Activated CD8-positive, alpha-beta memory T cell treated with anti-CD3 and anti-CD28 coated beads, Interleukin-2, amount 50 U/mL, for 1 hour (primary cell): ENCODE data around the gene CCDC141.
"Not testable (repeated sequence)": the region's sequence is repeated elsewhere in the genome, so short reads cannot be mapped to it uniquely, and the experiment has no call there.

Experiments
- DNase-seq: peaks from one replicate; pipeline ENCODE4 v3.0.0-alpha.2; 2020; ENCODE audit errors: extremely low read depth

Gene CCDC141, protein sequence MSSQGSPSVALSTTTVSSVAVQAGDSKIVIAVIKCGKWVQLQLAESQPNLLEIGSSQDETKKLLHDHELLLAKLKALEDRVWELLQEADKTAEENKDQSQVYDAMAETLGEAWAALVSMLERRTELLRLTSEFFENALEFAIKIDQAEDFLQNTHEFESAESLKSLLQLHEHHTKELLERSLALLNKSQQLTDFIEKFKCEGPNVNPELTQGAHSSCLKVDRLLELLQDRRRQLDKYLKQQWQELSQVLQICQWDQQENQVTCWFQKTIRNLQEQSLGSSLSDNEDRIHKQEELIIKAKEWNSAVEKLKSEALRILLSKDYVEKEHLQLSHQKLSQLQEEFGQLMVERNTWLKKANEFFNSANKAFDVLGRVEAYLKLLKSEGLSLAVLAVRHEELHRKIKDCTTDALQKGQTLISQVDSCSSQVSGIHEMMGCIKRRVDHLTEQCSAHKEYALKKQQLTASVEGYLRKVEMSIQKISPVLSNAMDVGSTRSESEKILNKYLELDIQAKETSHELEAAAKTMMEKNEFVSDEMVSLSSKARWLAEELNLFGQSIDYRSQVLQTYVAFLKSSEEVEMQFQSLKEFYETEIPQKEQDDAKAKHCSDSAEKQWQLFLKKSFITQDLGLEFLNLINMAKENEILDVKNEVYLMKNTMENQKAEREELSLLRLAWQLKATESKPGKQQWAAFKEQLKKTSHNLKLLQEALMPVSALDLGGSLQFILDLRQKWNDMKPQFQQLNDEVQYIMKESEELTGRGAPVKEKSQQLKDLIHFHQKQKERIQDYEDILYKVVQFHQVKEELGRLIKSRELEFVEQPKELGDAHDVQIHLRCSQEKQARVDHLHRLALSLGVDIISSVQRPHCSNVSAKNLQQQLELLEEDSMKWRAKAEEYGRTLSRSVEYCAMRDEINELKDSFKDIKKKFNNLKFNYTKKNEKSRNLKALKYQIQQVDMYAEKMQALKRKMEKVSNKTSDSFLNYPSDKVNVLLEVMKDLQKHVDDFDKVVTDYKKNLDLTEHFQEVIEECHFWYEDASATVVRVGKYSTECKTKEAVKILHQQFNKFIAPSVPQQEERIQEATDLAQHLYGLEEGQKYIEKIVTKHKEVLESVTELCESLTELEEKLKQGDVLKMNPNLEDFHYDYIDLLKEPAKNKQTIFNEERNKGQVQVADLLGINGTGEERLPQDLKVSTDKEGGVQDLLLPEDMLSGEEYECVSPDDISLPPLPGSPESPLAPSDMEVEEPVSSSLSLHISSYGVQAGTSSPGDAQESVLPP (N-terminal part only)

GRCh38 chr2:179049546-179050311, at the start of gene CCDC141:
CCDC141 (minus strand) TSS chr2:179050137; CDS start chr2:179049941, 196 bp downstream.
- DNase-seq, result no peak

GRCh38 chr2:179098080-179098689, 48.2 kb upstream of the CCDC141 start:
- DNase-seq, result no peak

DNA sequence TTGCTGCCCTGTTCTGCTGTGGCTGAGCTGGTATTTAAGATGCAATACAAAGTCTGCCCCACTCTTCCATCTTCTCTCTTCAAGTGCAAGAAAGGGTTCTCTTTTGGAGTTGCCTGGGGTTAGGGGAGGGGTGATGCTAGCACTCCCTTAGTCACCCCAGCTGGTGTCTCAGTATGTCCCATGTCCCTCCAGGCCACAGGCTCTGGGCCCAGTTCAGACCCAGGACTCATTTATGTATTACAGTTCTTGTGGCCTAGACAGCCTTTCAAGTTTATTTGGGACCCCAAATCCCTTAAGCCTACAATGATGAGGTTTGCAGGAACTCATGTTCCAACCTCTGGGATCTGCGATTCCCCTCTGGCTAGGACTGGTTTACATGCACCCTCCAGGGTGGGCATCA, 47.2 kb upstream of the CCDC141 start:
- no peak for DNase-seq

- DNase-seq, result no peak
Measured at GRCh38 chr2:179096090-179096489, 46.2 kb upstream of the CCDC141 start.

DNA sequence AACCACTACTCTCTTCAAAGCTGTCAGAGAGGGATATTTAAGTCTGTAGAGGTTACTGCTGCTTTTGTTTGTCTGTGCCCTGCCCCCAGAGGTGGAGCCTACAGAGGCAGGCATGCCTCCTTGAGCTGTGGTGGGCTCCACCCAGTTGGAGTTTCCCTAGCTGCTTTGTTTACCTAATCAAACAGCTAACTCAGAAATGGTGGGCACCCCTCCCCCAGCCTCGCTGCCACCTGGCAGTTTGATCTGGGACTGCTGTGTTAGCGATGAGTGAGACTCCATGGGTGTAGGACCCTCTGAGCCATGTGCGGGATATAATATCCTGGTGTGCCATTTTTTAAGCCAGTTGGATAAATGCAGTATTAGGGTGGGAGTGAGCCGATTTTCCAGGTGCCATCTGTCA, 43.0 kb upstream of the CCDC141 start:
- not testable (repeated sequence) for DNase-seq

GRCh38 chr2:179082697-179083096, 32.8 kb upstream of the CCDC141 start:
- DNase-seq, result no peak

- DNase-seq, result no peak
Measured at GRCh38 chr2:179081954-179082353, 32.0 kb upstream of the CCDC141 start.

- no peak for DNase-seq
Measured at GRCh38 chr2:179072527-179072926, 22.6 kb upstream of the CCDC141 start.

DNA sequence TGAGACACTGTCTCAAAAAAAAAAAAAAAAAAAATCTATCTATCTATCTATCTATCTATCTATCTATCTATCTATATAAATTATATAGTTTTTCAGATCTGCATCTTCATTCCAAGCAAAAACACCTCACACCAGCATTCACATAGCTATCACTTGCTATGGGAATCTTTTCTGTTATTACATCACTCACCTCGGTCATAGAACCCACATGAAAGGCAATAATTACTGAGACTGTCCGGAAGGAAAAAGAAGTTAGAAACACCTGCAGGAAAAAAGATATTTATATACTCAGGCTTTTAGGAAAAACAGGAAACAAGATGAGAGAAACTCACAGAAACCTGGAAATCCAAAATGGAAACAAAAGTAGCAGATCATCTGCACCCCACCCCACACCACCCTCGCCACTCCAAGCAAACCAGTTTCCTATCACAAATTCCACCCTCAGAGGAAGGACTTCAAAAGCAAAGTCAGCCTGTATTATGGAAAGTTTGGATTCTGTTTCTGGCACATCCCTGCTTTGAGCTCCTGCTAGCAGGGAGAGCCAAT, 21.9 kb upstream of the CCDC141 start:
- DNase-seq, result no peak

DNA sequence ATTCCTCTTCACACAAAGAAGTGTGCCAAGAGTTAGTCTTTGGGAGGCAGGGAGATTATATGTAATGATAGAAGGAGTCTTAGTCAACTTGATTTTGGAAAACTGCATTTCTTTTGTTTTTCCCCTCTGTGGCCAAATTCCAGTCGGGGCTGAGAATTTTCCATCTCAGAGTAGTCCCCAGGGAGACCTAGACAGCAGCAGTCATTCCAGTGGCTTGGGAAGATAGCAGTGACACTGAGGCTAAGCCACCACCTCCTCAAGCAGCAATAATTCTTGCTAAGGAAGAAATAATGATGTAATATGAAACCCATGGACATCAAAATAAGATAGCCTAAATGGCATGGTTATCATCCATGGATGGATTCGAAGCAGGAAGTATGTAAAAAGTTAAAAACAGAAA, 21.0 kb upstream of the CCDC141 start:
- no peak for DNase-seq

- no peak for DNase-seq
Measured at GRCh38 chr2:179069685-179070084, 19.7 kb upstream of the CCDC141 start.

- DNase-seq, result no peak
Measured at GRCh38 chr2:179068991-179069643, 19.2 kb upstream of the CCDC141 start.

GRCh38 chr2:179059026-179059700, 9.2 kb upstream of the CCDC141 start:
- DNase-seq, result no peak

- no peak for DNase-seq
Measured at GRCh38 chr2:179057737-179058136, 7.8 kb upstream of the CCDC141 start.

- not testable (repeated sequence) for DNase-seq
Measured at GRCh38 chr2:179053568-179053967, 3.6 kb upstream of the CCDC141 start.

DNA sequence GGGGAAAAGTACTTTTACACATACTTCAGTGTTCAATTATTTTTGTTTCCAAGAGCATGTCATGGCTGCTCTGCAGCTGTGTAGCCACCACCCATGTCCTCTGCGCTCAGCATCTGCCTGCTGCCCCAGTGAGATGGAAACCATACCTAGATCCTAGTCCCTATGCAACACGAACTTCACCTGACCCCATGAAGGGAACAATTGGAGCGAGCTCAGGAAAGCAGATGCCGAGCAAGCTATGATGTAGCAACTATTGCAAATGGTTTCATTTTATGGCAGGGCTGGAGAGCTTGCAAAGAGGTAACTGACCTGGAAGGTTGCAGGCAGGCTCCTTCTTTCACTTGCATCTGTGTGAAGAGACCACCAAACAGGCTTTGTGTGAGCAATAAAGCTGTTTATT, 1.3 kb upstream of the CCDC141 start:
- no peak for DNase-seq

DNA sequence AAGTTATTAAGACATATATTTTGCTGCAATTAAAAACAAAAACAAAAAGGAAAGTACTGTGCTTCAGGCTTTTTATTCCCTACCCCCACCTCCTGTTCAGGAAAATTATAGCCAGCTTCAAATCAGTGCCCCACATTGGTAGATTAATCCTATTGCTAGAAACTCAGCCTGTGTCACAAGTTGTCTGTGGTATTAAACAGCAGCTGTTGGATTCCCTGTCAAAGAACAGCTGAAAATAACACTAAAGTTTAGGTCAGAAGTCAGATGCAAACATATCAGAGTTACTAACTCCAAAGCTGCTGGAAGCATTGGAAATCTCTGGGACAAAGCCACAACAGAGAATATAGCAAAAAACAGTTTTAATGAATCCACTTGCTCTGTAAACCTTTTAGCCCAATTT, 818 bp upstream of the CCDC141 start:
- no peak for DNase-seq

DNA sequence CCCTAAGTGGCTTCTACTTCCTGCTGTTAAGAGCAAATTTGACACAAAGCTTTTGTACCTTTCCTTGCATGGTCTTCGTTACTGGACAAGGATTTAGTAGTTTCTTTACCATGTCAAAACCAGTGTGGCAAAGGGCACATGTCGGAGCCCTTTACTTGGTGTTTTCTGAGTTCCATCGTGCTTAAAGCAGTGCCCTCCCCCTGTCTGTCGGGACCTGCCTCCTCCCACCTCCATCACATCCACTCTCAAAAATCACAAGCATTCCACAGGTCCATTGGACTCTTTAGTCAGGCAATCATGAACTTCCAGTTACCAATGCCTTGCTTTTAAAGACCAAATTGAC, 763 bp downstream of the CCDC141 start:
- no peak for DNase-seq

- DNase-seq, result no peak
Measured at GRCh38 chr2:179048099-179048498, 1.8 kb downstream of the CCDC141 start.

DNA sequence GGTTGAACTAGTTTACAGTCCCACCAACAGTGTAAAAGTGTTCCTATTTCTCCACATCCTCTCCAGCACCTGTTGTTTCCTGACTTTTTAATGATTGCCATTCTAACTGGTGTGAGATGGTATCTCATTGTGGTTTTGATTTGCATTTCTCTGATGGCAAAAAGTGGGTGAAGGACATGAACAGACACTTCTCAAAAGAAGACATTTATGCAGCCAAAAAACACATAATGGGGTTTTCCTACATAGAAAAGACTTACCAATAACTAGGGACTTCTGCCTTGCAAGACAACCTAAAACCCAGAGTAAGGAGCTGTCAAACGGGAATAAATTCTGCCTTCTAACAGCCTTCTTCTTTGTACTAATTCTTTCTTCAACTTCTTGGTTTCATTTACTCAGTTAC, 4.3 kb downstream of the CCDC141 start:
- not testable (repeated sequence) for DNase-seq
